Measurements from ENCODE around the gene NUP214.

Gene NUP214

GRCh38 chr9:131234799-131235479 lies 109.6 kb downstream of the NUP214 start:
- TF ChIP-seq EZH2phosphoT487 (IDR thresholded peaks at IDR 0.05; ENCODE audit: borderline replicate concordance, low read length): no peak
- no peak for TF ChIP-seq CTCF (IDR thresholded peaks at IDR 0.05; ENCODE audit: low read depth, low read length, poor library complexity, severe bottlenecking)
- H3K4me2 ChIP-seq (ENCODE audit: low read length): no peak overlapping the region
- H3K36me3 ChIP-seq (ENCODE audit: control insufficient read depth, low read length): peaks cover 38% of the 10 kb centered on the region
- peaks cover 14% of the 10 kb centered on the region for H3K4me1 ChIP-seq (ENCODE audit: control insufficient read depth, low read length)
- no peaks in the 10 kb centered on the region for H3F3A ChIP-seq (ENCODE audit: control insufficient read depth, insufficient read depth)
- H3K79me2 ChIP-seq (ENCODE audit: control insufficient read depth, low read length): no peaks in the 10 kb centered on the region
- no peaks in the 10 kb centered on the region for H3K27me3 ChIP-seq (ENCODE audit: control insufficient read depth, low read length)
- H3K4me3 ChIP-seq (ENCODE audit: low read length): no peak overlapping the region
- H4K20me1 ChIP-seq (ENCODE audit: control insufficient read depth, insufficient read depth, low read depth, low read length): no peaks in the 10 kb centered on the region
- no peaks in the 10 kb centered on the region for H3K9me3 ChIP-seq (ENCODE audit: control insufficient read depth, insufficient read depth, low read length)
- H3K27ac ChIP-seq (ENCODE audit: low read depth, low read length): no peak overlapping the region
- no peaks in the 10 kb centered on the region for H3K9me2 ChIP-seq (replicated peaks; ENCODE audit: control insufficient read depth, low read length)

- no peaks in the 10 kb centered on the region for H3F3A ChIP-seq (ENCODE audit: control insufficient read depth, insufficient read depth)
- no peaks in the 10 kb centered on the region for H3K9me3 ChIP-seq (ENCODE audit: control insufficient read depth, insufficient read depth, low read length)
- no peaks in the 10 kb centered on the region for H3K9me2 ChIP-seq (replicated peaks; ENCODE audit: control insufficient read depth, low read length)
- H3K4me1 ChIP-seq (ENCODE audit: control insufficient read depth, low read length): peaks cover 14% of the 10 kb centered on the region
- no peak overlapping the region for H3K4me3 ChIP-seq (ENCODE audit: low read length)
- no peaks in the 10 kb centered on the region for H3K27me3 ChIP-seq (ENCODE audit: control insufficient read depth, low read length)
- no peaks in the 10 kb centered on the region for H3K79me2 ChIP-seq (ENCODE audit: control insufficient read depth, low read length)
- H3K36me3 ChIP-seq (ENCODE audit: control insufficient read depth, low read length): peaks cover 33% of the 10 kb centered on the region
- no peak overlapping the region for H3K4me2 ChIP-seq (ENCODE audit: low read length)
- H3K27ac ChIP-seq (ENCODE audit: low read depth, low read length): no peak overlapping the region
- no peaks in the 10 kb centered on the region for H4K20me1 ChIP-seq (ENCODE audit: control insufficient read depth, insufficient read depth, low read depth, low read length)
- TF ChIP-seq EZH2phosphoT487 (IDR thresholded peaks at IDR 0.05; ENCODE audit: borderline replicate concordance, low read length) (no peak), CTCF (IDR thresholded peaks at IDR 0.05; ENCODE audit: low read depth, low read length, poor library complexity, severe bottlenecking) (no peak)
These were observed 110.1 kb downstream of the NUP214 start for GRCh38 chr9:131235480-131235851.

GRCh38 chr9:131236161-131236560 lies 110.8 kb downstream of the NUP214 start:
- H3K9me2 ChIP-seq (replicated peaks; ENCODE audit: control insufficient read depth, low read length): no peaks in the 10 kb centered on the region
- H3K4me2 ChIP-seq (ENCODE audit: low read length): no peak overlapping the region
- no peak overlapping the region for H3K4me3 ChIP-seq (ENCODE audit: low read length)
- no peaks in the 10 kb centered on the region for H3K79me2 ChIP-seq (ENCODE audit: control insufficient read depth, low read length)
- TF ChIP-seq CTCF (IDR thresholded peaks at IDR 0.05; ENCODE audit: low read depth, low read length, poor library complexity, severe bottlenecking) (no peak), EZH2phosphoT487 (IDR thresholded peaks at IDR 0.05; ENCODE audit: borderline replicate concordance, low read length) (no peak)
- H3K4me1 ChIP-seq (ENCODE audit: control insufficient read depth, low read length): peaks cover 14% of the 10 kb centered on the region
- H3K27me3 ChIP-seq (ENCODE audit: control insufficient read depth, low read length): no peaks in the 10 kb centered on the region
- H3K9me3 ChIP-seq (ENCODE audit: control insufficient read depth, insufficient read depth, low read length): no peaks in the 10 kb centered on the region
- no peak overlapping the region for H3K27ac ChIP-seq (ENCODE audit: low read depth, low read length)
- no peaks in the 10 kb centered on the region for H3F3A ChIP-seq (ENCODE audit: control insufficient read depth, insufficient read depth)
- H4K20me1 ChIP-seq (ENCODE audit: control insufficient read depth, insufficient read depth, low read depth, low read length): no peaks in the 10 kb centered on the region
- H3K36me3 ChIP-seq (ENCODE audit: control insufficient read depth, low read length): peaks cover 29% of the 10 kb centered on the region
